G401 (cell line): ENCODE data around the gene FAM89B. TPM values are rescaled to one million over a fixed set of nuclear protein-coding genes. Genes with fewer than 3 reads are reported as not detected.

Experiments
- DNase-seq: peaks from one replicate; pipeline ENCODE4 v3.0.0-alpha.2; 2015; ENCODE audit warnings: low spot score
- in situ Hi-C: cut with HindIII; loops from 2 replicates; pipeline ENCODE4 v1.10.0; 2016; ENCODE audit warnings: low sequenced_read_pairs, mixed read lengths
- total RNA-seq: library from RNA; depleted of rRNA; stranded (reverse); fragments of >200 nt; shearing (Covaris generic); gene quantifications from 2 replicates; pipeline ENCODE4 v1.2.3, GENCODE V29; 2014; rRNA removed

The FAM89B gene
- total RNA-seq, 1 experiment from 2014 or later: 28.1 TPM

DNA sequence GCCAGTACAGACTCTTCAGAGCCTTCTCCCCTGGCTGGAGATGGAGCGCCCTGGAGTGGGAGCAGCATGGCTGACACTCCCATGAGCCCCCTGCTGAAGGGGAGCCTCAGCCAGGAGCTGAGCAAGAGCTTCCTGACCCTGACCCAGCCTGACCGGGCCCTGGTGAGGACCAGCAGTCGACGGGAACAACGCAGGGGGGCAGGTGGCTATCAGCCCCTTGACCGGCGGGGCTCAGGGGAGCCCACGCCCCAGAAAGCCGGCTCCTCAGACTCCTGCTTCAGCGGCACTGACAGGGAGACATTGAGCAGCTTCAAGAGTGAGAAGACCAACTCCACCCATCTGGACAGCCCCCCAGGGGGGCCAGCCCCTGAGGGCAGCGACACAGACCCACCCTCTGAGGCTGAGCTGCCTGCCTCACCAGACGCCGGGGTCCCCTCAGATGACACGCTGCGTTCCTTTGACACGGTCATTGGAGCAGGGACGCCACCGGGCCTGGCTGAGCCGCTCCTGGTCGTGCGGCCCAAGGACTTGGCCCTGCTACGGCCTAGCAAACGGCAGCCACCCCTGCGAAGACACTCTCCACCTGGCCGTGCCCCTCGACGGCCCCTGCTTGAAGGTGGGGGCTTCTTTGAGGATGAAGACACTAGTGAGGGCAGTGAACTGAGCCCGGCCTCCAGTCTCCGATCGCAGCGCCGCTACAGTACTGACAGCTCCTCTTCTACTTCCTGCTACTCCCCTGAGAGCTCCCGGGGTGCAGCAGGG lies 45.8 kb downstream of the FAM89B start:
- no peak for DNase-seq
- in situ Hi-C loops: no loop called here

DNA sequence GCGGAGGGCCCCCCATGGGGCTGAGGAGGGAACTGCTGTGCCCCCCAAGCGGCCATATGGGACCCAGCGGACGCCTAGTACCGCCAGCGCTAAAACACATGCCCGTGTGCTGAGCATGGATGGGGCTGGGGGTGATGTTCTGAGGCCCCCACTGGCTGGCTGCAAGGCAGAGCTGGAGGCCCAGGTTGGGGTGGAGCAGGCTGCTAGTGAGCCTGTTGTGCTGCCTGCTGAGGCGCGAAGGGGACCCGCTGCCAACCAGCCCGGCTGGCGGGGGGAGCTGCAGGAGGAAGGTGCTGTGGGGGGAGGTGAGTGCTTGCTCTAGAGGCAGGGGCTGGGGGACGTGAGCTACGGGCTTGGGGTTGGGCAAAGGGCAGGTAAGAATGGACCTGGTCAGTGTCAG lies 46.4 kb downstream of the FAM89B start:
- DNase-seq: no peak
- in situ Hi-C loops: no loop called here

DNA sequence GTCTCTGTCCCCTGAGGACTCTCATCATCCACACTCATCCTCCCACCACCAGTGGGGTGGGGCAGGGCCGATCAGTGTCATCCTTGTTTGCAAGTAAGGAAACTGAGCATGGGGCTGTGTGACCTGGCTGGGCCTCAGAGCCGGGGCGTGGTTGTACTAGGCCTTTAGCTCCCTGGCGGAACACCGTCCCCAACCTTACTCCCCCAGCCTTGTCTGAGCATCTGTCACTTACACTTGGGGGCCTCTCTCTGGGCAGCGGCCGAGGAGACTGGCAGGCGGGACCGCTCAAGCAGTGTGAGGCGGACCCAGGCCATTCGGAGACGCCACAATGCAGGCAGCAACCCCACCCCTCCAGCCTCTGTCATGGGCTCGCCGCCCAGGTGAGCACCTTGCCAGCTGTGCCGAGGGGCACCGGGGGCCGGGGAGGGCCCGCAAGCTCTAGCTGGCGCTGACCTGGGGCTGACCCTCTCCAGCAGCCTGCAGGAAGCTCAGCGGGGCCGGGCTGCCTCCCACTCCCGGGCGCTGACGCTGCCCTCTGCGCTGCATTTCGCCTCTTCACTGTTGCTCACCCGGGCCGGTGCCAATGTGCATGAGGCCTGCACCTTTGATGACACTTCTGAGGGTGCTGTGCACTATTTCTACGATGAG lies 47.1 kb downstream of the FAM89B start:
- in situ Hi-C loops: no loop called here
- DNase-seq: no peak

DNA sequence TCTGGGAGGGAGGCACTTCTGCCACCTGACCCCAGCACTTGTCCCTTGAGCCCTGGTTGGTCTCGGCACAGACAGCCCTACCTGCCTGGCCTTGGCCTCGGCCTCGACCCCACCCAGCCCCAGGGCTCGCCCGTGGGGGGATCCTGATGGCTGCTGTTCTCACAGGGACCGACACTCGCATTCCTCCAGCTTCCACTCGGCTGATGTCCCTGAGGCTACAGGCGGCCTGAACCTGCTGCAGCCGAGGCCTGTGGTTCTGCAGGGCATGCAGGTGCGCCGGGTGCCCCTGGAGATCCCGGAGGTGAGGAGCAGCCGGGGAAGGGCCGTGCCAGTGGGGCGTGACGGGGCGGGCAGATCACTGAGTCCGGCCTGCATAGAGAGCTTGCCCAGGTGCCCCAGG lies 48.3 kb downstream of the FAM89B start:
- in situ Hi-C loops: no loop called here
- no peak for DNase-seq

DNA sequence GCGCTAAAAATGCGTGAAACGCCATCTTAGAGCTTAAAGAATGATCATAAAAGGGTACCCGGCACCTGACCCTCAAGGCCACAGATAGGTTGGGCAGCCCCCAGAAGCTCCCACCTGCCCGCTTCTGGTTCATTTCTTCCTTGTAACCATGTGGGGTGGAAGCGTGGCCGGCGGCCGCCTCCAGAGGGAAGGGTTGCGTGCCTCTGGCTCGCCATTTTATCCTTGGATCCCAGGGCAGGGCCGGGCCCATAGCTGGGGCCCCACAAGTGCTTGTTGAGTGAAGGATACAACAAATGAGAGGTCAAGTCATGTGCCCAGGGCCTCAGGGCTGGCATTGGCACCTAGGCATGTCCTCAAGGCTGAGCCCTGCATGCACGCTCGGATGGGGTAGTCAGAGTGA lies 49.1 kb downstream of the FAM89B start:
- in situ Hi-C loops: no loop called here
- DNase-seq: no peak

DNA sequence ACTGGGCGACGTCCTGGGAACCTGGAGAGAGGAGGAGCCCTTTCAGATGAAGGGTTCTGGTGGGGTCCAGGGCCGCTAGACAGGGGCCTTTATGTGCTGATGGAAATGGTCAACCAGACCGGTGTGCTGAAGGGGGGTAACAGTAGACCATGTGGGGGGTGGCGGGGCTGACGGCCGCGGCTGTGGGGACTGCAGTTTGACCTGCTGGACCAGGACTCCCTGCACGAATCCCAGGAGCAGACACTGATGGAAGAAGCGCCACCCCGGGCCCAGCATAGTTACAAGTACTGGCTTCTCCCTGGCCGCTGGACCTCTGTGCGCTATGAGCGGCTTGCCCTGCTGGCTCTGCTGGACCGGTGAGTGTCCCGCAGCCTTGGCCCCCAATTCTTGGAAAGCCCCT lies 49.7 kb downstream of the FAM89B start:
- in situ Hi-C loops: no loop called here
- DNase-seq: no peak

DNA sequence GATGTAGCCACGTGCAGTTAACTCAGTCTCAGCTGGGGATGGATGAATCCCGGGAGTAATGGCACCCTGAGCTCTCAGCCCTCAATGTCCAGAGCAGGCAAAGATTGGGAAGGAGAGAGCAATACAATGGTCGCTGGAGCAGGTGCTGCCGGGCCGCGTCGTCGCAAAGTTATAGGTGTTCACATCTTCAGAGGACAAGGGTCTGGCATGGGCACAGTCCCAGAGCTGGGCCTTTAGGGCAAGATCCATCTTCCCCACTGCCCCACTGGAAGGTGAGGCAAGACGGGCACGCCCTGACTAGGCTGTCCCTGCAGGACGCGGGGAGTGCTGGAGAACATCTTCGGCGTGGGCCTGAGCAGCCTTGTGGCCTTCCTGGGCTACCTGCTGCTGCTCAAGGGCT lies 50.8 kb downstream of the FAM89B start:
- in situ Hi-C loops: no loop called here
- DNase-seq: no peak

Other genes with a start within 250 kb of the FAM89B start
- 52.8 and 54.3 TPM in 2 replicates for gene DPF2, start 238.7 kb upstream of the FAM89B start, total RNA-seq
- gene TIGD3, start 217.8 kb upstream of the FAM89B start, total RNA-seq: 0.12 and 1.9 TPM in 2 replicates
- 1.1 TPM in 1 of 2 replicates, not detected in the other for gene SLC25A45, start 189.9 kb upstream of the FAM89B start, total RNA-seq
- gene FRMD8, start 185.9 kb upstream of the FAM89B start, total RNA-seq: 31.1 and 40.1 TPM in 2 replicates
- 4.4 and 12.4 TPM in 2 replicates for gene NEAT1, start 149.7 kb upstream of the FAM89B start, total RNA-seq
- 166 and 288 TPM in 2 replicates for gene MALAT1, start 73.5 kb upstream of the FAM89B start, total RNA-seq
- gene SCYL1, start 47.5 kb upstream of the FAM89B start, total RNA-seq: 77.6 and 80.4 TPM in 2 replicates
- 32.5 and 53.2 TPM in 2 replicates for gene LTBP3, start 14.2 kb upstream of the FAM89B start, total RNA-seq
- 72.3 and 72.7 TPM in 2 replicates for gene ZNRD2, start 2.1 kb upstream of the FAM89B start, total RNA-seq
- gene EHBP1L1, start 3.5 kb downstream of the FAM89B start, total RNA-seq: 8.7 and 16.5 TPM in 2 replicates
- 0.12 TPM in 1 of 2 replicates, not detected in the other for gene KCNK7, start 23.3 kb downstream of the FAM89B start, total RNA-seq
- gene MAP3K11, start 41.7 kb downstream of the FAM89B start, total RNA-seq: 32.6 and 34.3 TPM in 2 replicates
- 27.4 and 29.0 TPM in 2 replicates for gene PCNX3, start 43.2 kb downstream of the FAM89B start, total RNA-seq
- gene SIPA1, start 65.6 kb downstream of the FAM89B start, total RNA-seq: 22.5 and 25.2 TPM in 2 replicates
- gene RELA, start 90.4 kb downstream of the FAM89B start, total RNA-seq: 29.7 and 38.0 TPM in 2 replicates
- gene KAT5, start 139.7 kb downstream of the FAM89B start, total RNA-seq: 66.3 and 71.4 TPM in 2 replicates
- 86.2 and 132 TPM in 2 replicates for gene RNASEH2C, start 148.3 kb downstream of the FAM89B start, total RNA-seq
- gene AP5B1, start 208.4 kb downstream of the FAM89B start, total RNA-seq: 15.7 and 20.6 TPM in 2 replicates
- gene OVOL1, start 214.5 kb downstream of the FAM89B start, total RNA-seq: not detected in 2 replicates